IMR-90 (cell line): ENCODE data around the gene FOXA2. TPM values are rescaled to one million over a fixed set of nuclear protein-coding genes. Genes with fewer than 3 reads are reported as not detected.

Experiments used
- ATAC-seq: fragments of 200-7000 bp; cut with Tn5 transposase; 2 replicates; pipeline ENCODE4 v1.9.1; 2020; ENCODE audit warnings: low read depth, mild to moderate bottlenecking, moderate library complexity
- BruUV-seq: library from RNA; stranded (reverse); fragments of 400-500 nt; replicated peaks from 2 replicates; lab custom pipeline; 2021; lab: Mats Ljungman, UMichigan
- CTCF ChIA-PET: fragments of 300-600 bp; formaldehyde crosslinking; extraction: SDS; loops from one replicate; lab custom pipeline; 2021; ENCODE audit warnings: antibody characterized with exemption; lab: Yijun Ruan, JAX
- POLR2A ChIA-PET: fragments of 300-600 bp; sonication (Branson Sonifier 250); formaldehyde crosslinking; loops from one replicate; lab custom pipeline; 2022; ENCODE audit warnings: antibody characterized with exemption; ENCODE audit not compliant: unreplicated experiment; lab: Charles Lee
- DNase-seq: peaks from one replicate; pipeline ENCODE4 v3.0.0; 2013
- H2AFZ ChIP-seq: replicated peaks from 2 replicates; pipeline ENCODE3; 2013; ENCODE audit warnings: low read length, mild to moderate bottlenecking; ENCODE audit not compliant: poor library complexity
- H2AK5ac ChIP-seq: 2 replicates; pipeline ENCODE4 v1.6.1; 2013; ENCODE audit warnings: low read depth, low read length, inconsistent platforms
- H2AK9ac ChIP-seq: replicated peaks from 2 replicates; pipeline ENCODE3; 2013; ENCODE audit warnings: mild to moderate bottlenecking, low read depth, low read length, moderate library complexity; ENCODE audit not compliant: poor library complexity
- H2BK120ac ChIP-seq: 2 replicates; pipeline ENCODE4 v1.6.1; 2013; ENCODE audit warnings: low read depth, low read length, inconsistent platforms
- H2BK15ac ChIP-seq: 3 replicates; pipeline ENCODE4 v1.6.1; 2013; ENCODE audit warnings: low read depth, low read length, inconsistent platforms
- H2BK20ac ChIP-seq: 2 replicates; pipeline ENCODE4 v1.6.1; 2013; ENCODE audit warnings: low read depth, mild to moderate bottlenecking, inconsistent platforms, low read length, moderate library complexity
- H2BK5ac ChIP-seq: 2 replicates; pipeline ENCODE4 v1.6.1; 2013; ENCODE audit warnings: mild to moderate bottlenecking, low read depth, low read length, inconsistent platforms; ENCODE audit not compliant: poor library complexity, severe bottlenecking
- H3K14ac ChIP-seq: replicated peaks from 2 replicates; pipeline ENCODE4 v1.6.1; 2013; ENCODE audit warnings: low read depth, low read length, inconsistent platforms
- H3K18ac ChIP-seq: 2 replicates; pipeline ENCODE4 v1.6.1; 2013; ENCODE audit warnings: low read depth, low read length, control low read depth
- H3K23ac ChIP-seq: 2 replicates; pipeline ENCODE4 v1.6.1; 2013; ENCODE audit warnings: low read depth, low read length, inconsistent platforms
- H3K27ac ChIP-seq: 2 replicates; pipeline ENCODE4 v1.5.1; 2013; ENCODE audit warnings: mild to moderate bottlenecking, control low read depth, low read length; ENCODE audit not compliant: insufficient read depth
- H3K27me3 ChIP-seq: 2 replicates; pipeline ENCODE4 v1.6.1; 2013; ENCODE audit warnings: low read length; ENCODE audit not compliant: control insufficient read depth, insufficient read depth
- H3K36me3 ChIP-seq: 2 replicates; pipeline ENCODE4 v1.6.1; 2013; ENCODE audit warnings: low read length, mixed read lengths; ENCODE audit not compliant: control insufficient read depth, insufficient read depth
- H3K4ac ChIP-seq: 2 replicates; pipeline ENCODE4 v1.6.1; 2013; ENCODE audit warnings: low read depth, low read length, inconsistent platforms
- H3K4me1 ChIP-seq: 2 replicates; pipeline ENCODE4 v1.6.1; 2013; ENCODE audit warnings: low read length, mixed read lengths; ENCODE audit not compliant: control insufficient read depth, insufficient read depth
- H3K4me2 ChIP-seq: 2 replicates; pipeline ENCODE4 v1.6.1; 2013; ENCODE audit warnings: low read depth, mild to moderate bottlenecking, control low read depth, low read length, moderate library complexity
- H3K4me3 ChIP-seq: 2 replicates; pipeline ENCODE4 v1.5.1; 2013; ENCODE audit warnings: low read depth, mild to moderate bottlenecking, control low read depth, low read length, moderate library complexity; ENCODE audit not compliant: insufficient read depth
- H3K56ac ChIP-seq: 2 replicates; pipeline ENCODE4 v1.6.1; 2013; ENCODE audit warnings: low read length, inconsistent platforms; ENCODE audit not compliant: insufficient read depth; ENCODE audit errors: extremely low read depth
- H3K79me1 ChIP-seq, 2 experiments: 2 replicates each; pipeline ENCODE4 v1.6.1; 2013; ENCODE audit warnings: low read length in 2 of 2, inconsistent platforms in 1 of 2, low read depth in 1 of 2
- H3K9ac ChIP-seq: 2 replicates; pipeline ENCODE4 v1.6.1; 2013; ENCODE audit warnings: low read depth, low read length, control low read depth
- H3K9me1 ChIP-seq: 2 replicates; pipeline ENCODE4 v1.6.1; 2013; ENCODE audit warnings: low read length, inconsistent platforms; ENCODE audit not compliant: insufficient read depth
- H3K9me3 ChIP-seq: 2 replicates; pipeline ENCODE4 v1.6.1; 2013; ENCODE audit warnings: low read length; ENCODE audit not compliant: control insufficient read depth, insufficient read depth
- H4K20me1 ChIP-seq: 2 replicates; pipeline ENCODE4 v1.6.1; 2013; ENCODE audit warnings: low read length, inconsistent platforms; ENCODE audit not compliant: insufficient read depth
- H4K5ac ChIP-seq: 2 replicates; pipeline ENCODE4 v1.6.1; 2013; ENCODE audit warnings: mild to moderate bottlenecking, low read depth, low read length, control low read depth
- H4K8ac ChIP-seq, 2 experiments: 2 replicates each; pipeline ENCODE4 v1.6.1; 2013; ENCODE audit warnings: low read depth in 2 of 2, low read length in 2 of 2, control low read depth in 1 of 2, inconsistent platforms in 1 of 2
- H4K91ac ChIP-seq: 2 replicates; pipeline ENCODE4 v1.6.1; 2013; ENCODE audit warnings: low read depth, low read length, inconsistent platforms; ENCODE audit not compliant: insufficient read depth
- WGBS, 2 experiments: methylation state at CpG; one replicate each; pipeline versions ENCODE4 v1.1.5 to v1.1.7; 2013; ENCODE audit warnings: missing lambda C conversion rate in 2 of 2; ENCODE audit not compliant: insufficient read length in 1 of 2; ENCODE audit errors: extremely low coverage in 2 of 2; 5-methylcytosine and 5-hydroxymethylcytosine counted together
- dilution Hi-C: fragments of 300-500 bp; cut with HindIII; formaldehyde crosslinking; loops from one replicate; pipeline ENCODE4 v1.14.3; 2018; ENCODE audit warnings: low sequenced_read_pairs; ENCODE audit not compliant: unreplicated experiment
- in situ Hi-C: fragments of 300-500 bp; cut with MboI; formaldehyde crosslinking; loops from 3 replicates; pipeline ENCODE4 v1.14.3; 2019; ENCODE audit warnings: low sequenced_read_pairs, inconsistent platforms, mixed read lengths
- intact Hi-C: fragments of 100-400 bp; cut with micrococcal nuclease; formaldehyde crosslinking; loops from 2 replicates; pipeline ENCODE4 v1.10.0; 2022
- polyA plus RNA-seq, 3 experiments: library from polyadenylated mRNA; depleted of rRNA; stranded (reverse); fragments of >200 nt; gene quantifications; 2 replicates each; pipeline ENCODE4 v1.2.3, GENCODE V29; 2012; ENCODE audit warnings: low replicate concordance in 1 of 3
- total RNA-seq: library from RNA; depleted of rRNA; stranded (reverse); fragments of >200 nt; gene quantifications from 2 replicates; pipeline ENCODE4 v1.2.3, GENCODE V29; 2012
- TF ChIP-seq, protein P1 (sequence below): conservative IDR thresholded peaks from 2 replicates; pipeline ENCODE4 v1.5.1; 2012; ENCODE audit warnings: mild to moderate bottlenecking, low read depth, low read length, improper control_type of control experiment

Gene FOXA2
- total and polyA plus RNA-seq, 2 of the 4 experiments (the other 2 are of a cell fraction): not detected

DNA sequence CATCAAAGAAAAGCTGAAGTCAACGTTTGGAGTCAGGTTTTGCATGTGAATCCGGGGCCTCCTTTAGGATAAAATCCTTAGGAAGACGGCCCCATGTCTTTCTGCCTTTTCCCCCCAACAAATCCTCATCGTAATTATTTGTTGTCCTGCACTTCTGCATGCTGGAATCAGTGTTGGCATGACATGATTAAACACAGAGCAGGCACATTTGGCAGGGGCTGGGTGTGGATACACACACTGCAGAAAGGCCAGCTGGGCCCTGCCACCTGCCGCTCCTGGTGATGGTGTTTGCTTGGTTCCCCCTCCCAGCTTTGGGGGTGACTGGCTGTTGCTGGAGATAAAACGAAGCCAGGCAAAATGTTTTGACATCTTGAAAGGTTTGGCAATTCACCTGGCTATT lies 46.3 kb upstream of the FOXA2 start:
- Histone ChIP-seq H3K9ac (no peak overlapping the region), H3K79me1 (no peaks in the 10 kb centered on the region), H3K14ac (no peak overlapping the region), H3K27me3 (no peaks in the 10 kb centered on the region; the same call in 1 of the 2 replicates), H3K9me1 (no peaks in the 10 kb centered on the region), H4K20me1 (no peaks in the 10 kb centered on the region), H3K36me3 (no peaks in the 10 kb centered on the region), H3K9me3 (no peaks in the 10 kb centered on the region), H2BK20ac (no peak overlapping the region), H2BK120ac (no peak overlapping the region), H4K91ac (no peak overlapping the region), H3K4me3 (no peak overlapping the region), H3K4me2 (no peak overlapping the region), H2BK15ac (no peak overlapping the region), H3K23ac (no peak overlapping the region), H4K8ac (no peak overlapping the region), H3K4me1 (no peaks in the 10 kb centered on the region), H3K27ac (no peak overlapping the region), H2AFZ (no peak overlapping the region), H2BK5ac (no peak overlapping the region), H4K5ac (no peak overlapping the region), H2AK5ac (no peak overlapping the region), H3K4ac (no peak overlapping the region), H2AK9ac (no peak overlapping the region), H3K56ac (no peak overlapping the region), H3K18ac (no peak overlapping the region)
- no TSS peak for BruUV-seq
- ChIA-PET POLR2A (no interaction called here), CTCF (no interaction called here)
- TF ChIP-seq, protein P1, sequence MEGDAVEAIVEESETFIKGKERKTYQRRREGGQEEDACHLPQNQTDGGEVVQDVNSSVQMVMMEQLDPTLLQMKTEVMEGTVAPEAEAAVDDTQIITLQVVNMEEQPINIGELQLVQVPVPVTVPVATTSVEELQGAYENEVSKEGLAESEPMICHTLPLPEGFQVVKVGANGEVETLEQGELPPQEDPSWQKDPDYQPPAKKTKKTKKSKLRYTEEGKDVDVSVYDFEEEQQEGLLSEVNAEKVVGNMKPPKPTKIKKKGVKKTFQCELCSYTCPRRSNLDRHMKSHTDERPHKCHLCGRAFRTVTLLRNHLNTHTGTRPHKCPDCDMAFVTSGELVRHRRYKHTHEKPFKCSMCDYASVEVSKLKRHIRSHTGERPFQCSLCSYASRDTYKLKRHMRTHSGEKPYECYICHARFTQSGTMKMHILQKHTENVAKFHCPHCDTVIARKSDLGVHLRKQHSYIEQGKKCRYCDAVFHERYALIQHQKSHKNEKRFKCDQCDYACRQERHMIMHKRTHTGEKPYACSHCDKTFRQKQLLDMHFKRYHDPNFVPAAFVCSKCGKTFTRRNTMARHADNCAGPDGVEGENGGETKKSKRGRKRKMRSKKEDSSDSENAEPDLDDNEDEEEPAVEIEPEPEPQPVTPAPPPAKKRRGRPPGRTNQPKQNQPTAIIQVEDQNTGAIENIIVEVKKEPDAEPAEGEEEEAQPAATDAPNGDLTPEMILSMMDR: no peak
- in situ Hi-C loops (no loop called here), intact Hi-C loops (no loop called here), dilution Hi-C loops (no loop called here)
- no peak for ATAC-seq
- no CpG with 5 or more reads among the region's 6 CpGs for WGBS, 2 experiments
- no peak for DNase-seq
